ENCODE data around the gene DDX51. TPM values are rescaled to one million over a fixed set of nuclear protein-coding genes. Genes with fewer than 3 reads are reported as not detected.

DDX51 gene
- total RNA-seq, 1 experiment from 2014 or later = 16.2 TPM

GRCh38 chr12:132108211-132108832 lies 35.8 kb downstream of the DDX51 start:
- Histone ChIP-seq H3K27ac (no peak overlapping the region), H4K20me1 (ENCODE audit: insufficient read depth) (peaks cover 9% of the 10 kb centered on the region; the same call in 1 of the 2 replicates), H3K4me3 (no peak overlapping the region), H3K9me2 (ENCODE audit: insufficient read depth) (no peaks in the 10 kb centered on the region), H3K27me3 (ENCODE audit: insufficient read depth, low read depth) (no peaks in the 10 kb centered on the region), H2AFZ (no peak overlapping the region), H3K36me3 (ENCODE audit: low read depth) (0 out of 2 replicates have a peak, but pooled peaks cover 6% of the 10 kb centered on the region), H3F3A (ENCODE audit: insufficient read depth, low read depth) (no peaks in the 10 kb centered on the region), H3K9me3 (ENCODE audit: insufficient read depth, low read depth) (no peaks in the 10 kb centered on the region), H3K4me1 (replicated peaks; ENCODE audit: insufficient read depth) (no peaks in the 10 kb centered on the region), H3K79me2 (ENCODE audit: low read depth) (no peaks in the 10 kb centered on the region), H3K4me2 (no peak overlapping the region)
- BruUV-seq (replicated peaks) = no TSS peak
- ChIA-PET POLR2A (ENCODE audit: unreplicated experiment) (no interaction called here), CTCF (no interaction called here)
- TF ChIP-seq CTCF (conservative IDR thresholded peaks at IDR 0.05) (no peak), EZH2 (IDR thresholded peaks at IDR 0.05; ENCODE audit: low read depth) (no peak)
- intact Hi-C loops (cut with micrococcal nuclease; ENCODE audit: unreplicated experiment) = no loop called here
- no peak for DNase-seq

- CTCF ChIA-PET = no interaction called here
- Histone ChIP-seq H3K4me3 (no peak overlapping the region), H3K9me3 (ENCODE audit: insufficient read depth, low read depth) (no peaks in the 10 kb centered on the region), H3K27ac (no peak overlapping the region), H3K4me1 (replicated peaks; ENCODE audit: insufficient read depth) (no peaks in the 10 kb centered on the region), H3K4me2 (no peak overlapping the region), H2AFZ (no peak overlapping the region), H3K79me2 (ENCODE audit: low read depth) (no peaks in the 10 kb centered on the region), H3K27me3 (ENCODE audit: insufficient read depth, low read depth) (no peaks in the 10 kb centered on the region), H4K20me1 (ENCODE audit: insufficient read depth) (peaks cover 9% of the 10 kb centered on the region; the same call in 1 of the 2 replicates), H3F3A (ENCODE audit: insufficient read depth, low read depth) (no peaks in the 10 kb centered on the region), H3K36me3 (ENCODE audit: low read depth) (0 out of 2 replicates have a peak, but pooled peaks cover 6% of the 10 kb centered on the region), H3K9me2 (ENCODE audit: insufficient read depth) (no peaks in the 10 kb centered on the region)
- intact Hi-C loops (cut with micrococcal nuclease; ENCODE audit: unreplicated experiment) = no loop called here
- BruUV-seq (replicated peaks) = no TSS peak
- TF ChIP-seq CTCF (conservative IDR thresholded peaks at IDR 0.05) = no peak
- TF ChIP-seq EZH2 (IDR thresholded peaks at IDR 0.05; ENCODE audit: low read depth) = no peak
- POLR2A ChIA-PET (ENCODE audit: unreplicated experiment) = no interaction called here
- DNase-seq = no peak
Observed at GRCh38 chr12:132106921-132107320, 37.2 kb downstream of the DDX51 start.

GRCh38 chr12:132105467-132105866 lies 38.7 kb downstream of the DDX51 start:
- no peak for TF ChIP-seq EZH2 (IDR thresholded peaks at IDR 0.05; ENCODE audit: low read depth)
- no peak for TF ChIP-seq CTCF (conservative IDR thresholded peaks at IDR 0.05)
- Histone ChIP-seq H3K27me3 (ENCODE audit: insufficient read depth, low read depth) (no peaks in the 10 kb centered on the region), H4K20me1 (ENCODE audit: insufficient read depth) (peaks cover 12% of the 10 kb centered on the region; the same call in 1 of the 2 replicates), H3K4me3 (no peak overlapping the region), H3K9me2 (ENCODE audit: insufficient read depth) (no peaks in the 10 kb centered on the region), H3K36me3 (ENCODE audit: low read depth) (0 out of 2 replicates have a peak, but pooled peaks cover 6% of the 10 kb centered on the region), H2AFZ (no peak overlapping the region), H3K4me1 (replicated peaks; ENCODE audit: insufficient read depth) (no peaks in the 10 kb centered on the region), H3K9me3 (ENCODE audit: insufficient read depth, low read depth) (no peaks in the 10 kb centered on the region), H3K79me2 (ENCODE audit: low read depth) (no peaks in the 10 kb centered on the region), H3F3A (ENCODE audit: insufficient read depth, low read depth) (no peaks in the 10 kb centered on the region), H3K4me2 (no peak overlapping the region), H3K27ac (no peak overlapping the region)
- no peak for DNase-seq
- intact Hi-C loops (cut with micrococcal nuclease; ENCODE audit: unreplicated experiment) = no loop called here
- ChIA-PET CTCF (no interaction called here), POLR2A (ENCODE audit: unreplicated experiment) (no interaction called here)
- no TSS peak for BruUV-seq (replicated peaks)

Data from PC-9 (cell line).